DMS79 (cell line): ENCODE data around the gene MPZL1.
A peak's percentile ranks its signal among the peaks of the same experiment; 100 is the strongest.
"Not testable (repeated sequence)": the region's sequence is repeated elsewhere in the genome, so short reads cannot be mapped to it uniquely, and the experiment has no call there.

Experiments used
- DNase-seq: peaks from one replicate; lab custom pipeline; 2025; lab: John Stamatoyannopoulos, UW

Gene MPZL1

DNA sequence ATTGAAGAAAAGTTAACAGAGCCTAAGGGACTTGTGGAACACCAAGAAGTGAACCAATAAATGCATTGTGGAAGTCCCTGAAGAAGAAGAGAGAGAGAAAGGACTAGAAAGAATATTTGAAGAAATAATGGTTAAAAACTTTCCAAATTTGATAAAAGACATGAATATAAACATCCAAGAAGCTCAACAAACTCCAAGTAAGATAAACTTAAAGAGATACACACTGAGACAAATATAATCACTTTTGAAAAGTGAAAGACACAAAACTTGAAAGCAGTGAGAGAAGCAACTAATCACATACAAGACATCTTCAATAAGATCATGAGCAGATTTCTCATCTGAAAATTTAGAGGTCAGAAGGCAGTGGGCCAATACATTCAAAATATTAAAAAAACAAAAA, 91.2 kb downstream of the MPZL1 start:
- DNase-seq, result no peak

DNA sequence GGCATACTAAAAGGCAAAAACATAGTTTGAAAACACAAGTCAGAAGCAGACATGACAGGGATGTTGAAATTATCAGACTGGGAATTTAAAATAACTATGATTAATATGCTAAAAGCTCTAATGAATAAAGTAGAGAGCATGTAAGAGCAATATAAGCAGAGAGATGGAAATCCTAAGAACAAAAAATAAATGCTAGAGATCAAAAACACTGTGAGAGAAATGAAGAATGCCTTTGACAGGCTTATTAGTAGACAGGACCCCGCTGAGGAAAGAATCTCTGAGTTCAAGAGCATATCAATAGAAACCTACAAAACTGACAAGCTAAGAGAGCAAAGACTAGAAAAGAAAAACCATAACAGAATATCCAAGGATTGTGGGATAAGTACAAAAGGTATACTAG, 93.9 kb downstream of the MPZL1 start:
- no peak for DNase-seq

DNA sequence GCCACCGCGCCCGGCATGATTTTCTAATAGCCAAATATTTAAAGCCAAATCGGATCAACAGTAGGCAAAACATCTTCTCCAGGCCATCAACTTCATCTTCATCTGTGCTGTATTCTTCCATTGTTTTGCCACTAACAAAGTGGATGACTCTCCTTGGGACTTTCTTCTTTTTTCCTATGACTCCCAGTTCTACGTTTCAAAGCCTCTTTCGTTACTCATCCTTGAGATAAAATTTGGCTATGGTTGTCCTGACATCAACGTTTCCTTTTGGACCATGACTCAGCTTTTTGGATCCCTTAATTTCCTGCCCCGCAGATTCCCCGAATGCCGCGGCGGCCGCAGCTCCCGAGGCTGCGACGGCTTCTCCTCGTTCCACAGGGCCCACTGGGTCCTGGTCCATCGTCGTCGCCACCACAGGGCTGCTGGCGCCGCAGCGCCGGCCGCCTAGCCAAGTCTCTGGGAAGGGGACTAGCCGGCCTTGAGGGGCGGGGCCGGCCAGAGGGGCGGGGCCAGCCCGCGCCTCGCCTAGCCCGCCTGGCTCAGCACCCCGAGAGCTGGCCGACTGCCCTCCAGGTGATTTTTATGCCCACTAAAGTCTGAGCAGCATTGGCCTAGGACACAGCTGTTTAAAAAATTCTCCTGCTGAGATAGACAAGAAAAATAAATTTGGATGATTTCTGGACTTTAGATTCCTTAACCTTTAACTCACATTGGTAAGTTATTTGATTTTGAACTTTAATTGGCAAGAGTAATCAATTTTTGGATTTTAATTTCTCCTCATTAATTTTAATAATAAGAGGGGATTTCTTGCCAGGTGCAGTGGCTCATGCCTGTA, 98.3 kb downstream of the MPZL1 start:
- no peak for DNase-seq

DNA sequence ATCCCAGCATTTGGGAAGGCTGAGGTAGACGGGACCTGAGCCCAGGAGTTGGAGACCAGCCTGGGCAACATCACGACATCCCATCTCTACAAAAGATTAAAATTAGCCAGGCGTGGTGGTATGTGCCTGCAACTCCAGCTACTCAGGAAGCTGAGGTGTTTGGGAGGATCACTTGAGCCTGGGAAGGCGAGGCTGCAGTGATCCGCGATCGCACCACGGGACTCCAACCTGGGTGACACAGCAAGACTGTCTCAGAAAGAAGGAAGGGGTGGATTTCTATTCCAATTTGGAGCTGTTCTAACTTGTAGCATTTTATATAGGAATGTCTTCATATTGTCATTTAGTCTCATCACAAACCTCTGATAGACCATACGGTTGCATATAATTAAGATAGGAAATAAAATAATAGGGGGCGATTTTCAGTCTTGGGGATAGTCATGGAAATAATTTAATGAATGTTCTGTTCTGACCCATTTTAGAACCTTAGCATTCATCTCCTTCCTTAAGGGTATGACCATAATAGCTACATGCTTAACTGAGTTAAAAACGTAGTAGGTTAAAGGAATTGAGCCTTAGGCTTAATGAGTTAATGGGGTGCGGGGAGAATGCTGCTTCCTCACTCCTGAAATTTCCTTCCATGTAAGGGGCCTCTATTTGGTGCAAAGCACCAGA, 99.0 kb downstream of the MPZL1 start:
- DNase-seq, result no peak

DNA sequence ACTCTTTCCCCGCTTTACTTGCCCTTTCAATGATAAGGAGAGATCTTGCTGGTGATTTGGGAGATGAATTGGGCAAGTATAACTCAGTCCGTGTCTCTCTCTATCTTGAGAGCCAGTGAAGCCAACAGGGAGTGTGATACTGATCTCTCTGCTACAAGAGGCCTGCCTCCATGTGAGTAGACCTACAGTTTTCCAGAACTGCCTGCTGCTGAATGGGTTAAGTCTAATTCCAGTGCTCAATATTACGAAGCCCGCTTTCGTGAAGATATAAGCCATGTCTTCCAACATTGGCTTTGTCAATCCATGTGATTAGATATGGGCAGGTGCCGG, 99.5 kb downstream of the MPZL1 start:
- no peak for DNase-seq

DNA sequence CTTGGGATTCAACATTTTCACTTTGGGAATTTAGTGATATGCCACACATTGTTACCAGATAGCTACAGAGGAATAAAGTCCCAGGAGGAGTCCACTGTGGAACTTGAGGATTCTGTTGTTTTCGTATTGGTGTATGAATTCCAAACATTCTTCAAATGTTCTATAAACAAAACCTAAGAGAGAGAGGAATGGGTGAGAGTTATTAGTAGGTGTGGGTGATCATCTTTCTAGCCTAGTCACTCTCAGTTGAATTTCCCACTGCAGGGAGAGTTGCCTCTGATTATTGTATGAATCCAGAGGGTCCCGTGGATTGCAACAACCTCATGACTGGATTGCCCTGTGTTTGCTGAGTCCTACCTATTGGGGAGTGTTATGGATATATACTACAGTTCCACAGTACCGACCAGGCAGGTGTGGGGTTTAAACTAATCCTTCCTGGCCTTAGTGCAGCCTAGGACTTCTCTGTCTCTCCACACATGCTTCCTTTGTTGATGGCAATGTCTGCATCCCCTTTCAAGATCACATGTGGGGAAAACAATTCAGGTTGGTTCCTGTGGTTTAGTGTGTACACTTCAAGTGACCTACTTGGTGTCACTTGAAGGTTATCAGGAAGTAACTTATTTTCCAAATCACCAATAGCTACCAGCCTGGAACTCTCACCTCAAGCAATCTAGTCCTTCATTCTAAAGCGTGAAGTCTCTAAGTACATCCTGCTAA, 100.3 kb downstream of the MPZL1 start:
- peak; percentile 38 for DNase-seq

DNA sequence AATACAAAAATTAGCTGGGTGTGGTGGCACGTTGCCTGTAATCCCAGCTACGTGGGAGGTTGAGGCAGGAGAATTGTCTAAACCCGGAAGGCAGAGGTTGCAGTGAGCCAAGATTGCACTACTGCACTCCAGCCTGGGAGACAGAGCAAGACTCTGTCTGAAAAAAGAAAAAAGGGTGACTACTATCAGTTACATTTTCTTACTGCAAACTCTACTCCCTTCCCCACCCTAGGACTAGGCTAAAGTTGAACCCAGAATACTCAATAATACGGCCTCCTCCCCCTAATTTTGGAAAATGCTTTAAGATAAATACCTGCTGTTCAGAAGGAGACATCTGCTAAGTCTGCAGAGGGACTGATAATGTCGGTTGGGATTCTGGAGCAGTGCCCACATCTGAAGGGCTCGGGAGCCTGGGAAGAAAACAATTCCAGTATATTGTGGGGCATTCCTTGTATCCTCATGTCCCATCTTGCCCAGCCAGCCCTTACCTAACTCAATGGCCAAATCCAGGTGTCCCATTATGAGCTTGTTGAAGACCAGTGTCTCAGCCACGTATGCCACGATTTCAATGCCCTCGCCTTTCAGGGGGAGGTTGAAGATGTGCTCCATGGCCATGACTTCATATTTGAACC, 102.5 kb downstream of the MPZL1 start:
- no peak for DNase-seq

DNA sequence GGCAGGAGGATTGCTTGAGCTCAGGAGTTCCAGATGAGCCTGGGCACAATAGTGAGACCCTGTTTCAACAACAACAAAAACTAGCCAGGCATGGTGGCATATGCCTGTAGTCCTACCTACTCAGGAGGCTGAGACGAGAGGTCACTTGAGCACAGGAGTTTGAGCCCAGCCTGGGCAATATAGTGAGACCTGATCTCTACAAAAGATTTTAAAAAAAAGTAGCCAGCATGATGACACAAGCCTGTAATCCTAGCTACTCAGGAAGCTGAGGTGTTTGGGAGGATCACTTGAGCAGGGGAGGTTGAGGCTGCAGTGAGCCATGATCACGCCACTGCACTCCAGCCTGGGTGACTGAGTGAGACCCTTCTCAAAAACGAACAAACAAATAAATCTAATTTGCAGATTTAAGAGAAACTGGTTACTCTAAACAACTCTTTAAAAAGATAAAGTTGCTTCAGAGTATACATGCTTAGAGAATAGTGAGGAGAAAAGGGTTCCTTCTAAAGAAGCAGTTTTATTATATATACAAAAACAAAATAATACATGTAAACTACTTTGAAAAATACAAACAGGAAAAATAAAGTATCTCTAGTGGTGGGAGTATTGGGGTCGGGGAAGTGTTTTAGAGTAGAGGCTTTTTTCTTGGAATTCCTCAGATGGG, 103.8 kb downstream of the MPZL1 start:
- DNase-seq, result no peak

DNA sequence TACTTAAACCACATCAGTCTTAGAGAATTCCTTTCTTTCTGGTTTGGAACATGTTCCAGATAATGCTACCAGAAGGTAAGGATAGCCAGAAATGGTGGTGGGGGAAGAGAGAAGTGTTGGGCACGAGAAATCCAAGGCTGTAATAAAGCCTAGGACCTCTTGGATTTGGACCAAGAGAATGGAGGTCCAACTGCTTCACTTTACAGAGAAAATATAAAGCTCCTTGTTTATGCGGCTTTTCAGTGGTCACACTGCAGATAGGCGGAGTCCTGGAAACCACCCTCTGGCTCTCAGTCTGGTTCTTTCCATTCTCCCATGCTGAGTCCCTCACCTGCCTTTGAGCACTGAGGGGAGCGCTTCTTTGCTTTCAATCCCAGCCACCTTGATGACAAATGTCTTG, 104.3 kb downstream of the MPZL1 start:
- no peak for DNase-seq

DNA sequence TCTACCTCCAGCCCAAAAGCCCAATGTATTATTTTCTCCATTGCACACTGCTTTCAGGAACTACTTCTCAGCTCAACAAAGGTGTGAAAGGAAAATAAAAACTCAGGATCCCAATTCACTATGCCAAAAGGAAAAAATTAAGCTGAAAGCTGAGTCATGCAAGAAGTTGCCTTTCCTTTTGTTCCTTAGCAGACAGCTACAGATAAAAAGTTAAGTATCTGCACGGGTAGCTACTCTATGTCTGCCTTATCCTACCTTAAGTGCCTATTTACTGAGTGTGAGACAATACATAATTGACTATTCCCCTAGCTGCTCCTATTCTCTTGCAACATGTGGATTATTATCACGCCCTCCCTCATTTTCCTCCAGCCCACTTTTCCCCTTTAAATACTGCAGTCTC, 108.1 kb downstream of the MPZL1 start:
- no peak for DNase-seq

DNA sequence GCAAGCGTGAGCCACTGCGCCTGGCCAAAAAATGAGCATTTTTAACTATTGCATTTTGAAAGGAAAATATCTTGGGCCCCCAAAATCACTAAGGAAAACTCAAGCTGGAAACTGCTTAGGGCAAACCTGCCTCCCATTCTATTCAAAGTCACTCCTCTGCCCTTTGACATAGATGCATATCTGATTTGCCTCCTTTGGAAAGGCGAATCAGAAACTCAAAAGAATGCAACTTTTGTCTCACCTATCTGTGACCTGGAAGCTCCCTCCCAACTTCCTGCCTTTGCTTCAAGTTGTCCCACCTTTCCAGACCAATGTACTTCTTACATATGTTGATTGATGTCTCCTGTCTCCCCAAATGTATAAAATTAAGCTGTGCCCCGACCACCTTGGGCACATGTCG, 108.9 kb downstream of the MPZL1 start:
- DNase-seq, result not testable (repeated sequence)

DNA sequence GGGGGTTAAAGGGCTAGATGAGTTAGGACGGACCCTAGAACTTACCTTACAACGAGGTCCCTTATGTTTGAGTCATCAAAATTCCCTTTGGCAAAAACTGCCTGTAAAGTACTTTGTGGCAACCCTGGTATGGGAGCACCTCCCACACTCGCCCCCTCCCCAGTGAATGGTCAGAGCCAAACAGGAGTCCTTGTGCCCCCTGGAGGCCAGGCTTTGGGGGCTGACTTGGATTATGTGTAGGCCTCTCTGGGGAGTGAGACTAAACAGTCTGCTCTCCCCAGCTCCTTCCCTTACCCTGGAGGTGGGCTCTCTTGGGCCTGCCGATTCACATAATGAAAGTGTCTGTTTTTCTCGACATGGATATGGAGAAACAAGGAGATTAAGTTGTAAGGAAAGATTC, 110.9 kb downstream of the MPZL1 start:
- DNase-seq, result no peak

DNA sequence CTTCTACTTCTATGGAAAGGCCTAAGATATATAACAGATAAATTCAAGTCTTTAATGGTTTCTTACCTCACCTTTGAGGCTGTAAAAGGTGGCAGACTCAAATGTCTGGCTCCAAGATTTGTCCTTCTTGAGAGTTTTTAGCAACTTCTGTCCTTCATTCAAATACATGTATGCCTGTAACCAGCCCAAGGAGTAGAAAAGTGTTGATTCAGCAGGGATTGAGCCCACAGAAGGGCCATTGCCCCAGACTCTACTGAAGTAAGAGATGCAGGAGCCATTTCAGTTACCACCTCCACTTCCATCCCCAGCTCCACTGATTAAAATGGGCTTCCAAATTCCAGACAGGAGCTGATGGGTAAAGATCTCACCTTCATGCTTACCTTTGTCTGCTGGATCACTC, 112.1 kb downstream of the MPZL1 start:
- no peak for DNase-seq

DNA sequence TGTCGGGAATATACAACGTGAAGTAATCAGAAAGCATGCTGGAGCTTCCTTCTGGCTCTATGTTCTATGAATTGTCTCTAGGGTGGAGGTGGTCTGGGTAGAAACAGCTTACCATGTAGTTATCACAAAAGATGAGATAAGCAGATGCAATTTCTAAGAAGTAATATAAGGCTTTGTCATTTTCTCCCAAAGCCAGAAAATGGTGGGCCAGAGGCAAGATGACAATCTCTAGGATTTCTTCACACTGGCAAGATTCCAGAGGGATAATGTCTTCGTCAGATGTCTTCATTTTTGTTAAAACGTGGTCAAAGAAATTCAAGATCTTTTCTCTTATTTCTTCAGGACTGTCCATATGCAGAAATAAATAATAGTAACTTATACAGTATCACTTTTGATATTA, 114.4 kb downstream of the MPZL1 start:
- DNase-seq, result no peak

DNA sequence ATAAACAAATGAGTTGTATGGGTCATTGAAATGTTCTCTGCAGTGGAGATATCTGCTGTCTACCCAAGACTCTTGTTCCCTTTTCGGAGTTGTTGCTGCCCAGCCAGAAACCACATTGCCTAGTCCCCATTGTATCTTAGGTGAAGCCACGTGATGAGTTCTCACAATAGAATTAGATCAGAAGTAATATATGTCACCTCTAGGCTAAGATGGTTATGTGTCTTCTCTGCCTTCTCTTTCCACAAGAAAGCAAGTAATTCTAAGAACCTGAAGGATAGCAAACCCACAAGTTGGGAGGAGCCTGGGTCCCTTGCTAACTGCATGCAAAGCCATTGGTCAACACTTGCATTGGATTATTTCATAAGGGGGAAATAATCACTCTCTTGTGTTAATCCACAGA, 115.5 kb downstream of the MPZL1 start:
- no peak for DNase-seq

DNA sequence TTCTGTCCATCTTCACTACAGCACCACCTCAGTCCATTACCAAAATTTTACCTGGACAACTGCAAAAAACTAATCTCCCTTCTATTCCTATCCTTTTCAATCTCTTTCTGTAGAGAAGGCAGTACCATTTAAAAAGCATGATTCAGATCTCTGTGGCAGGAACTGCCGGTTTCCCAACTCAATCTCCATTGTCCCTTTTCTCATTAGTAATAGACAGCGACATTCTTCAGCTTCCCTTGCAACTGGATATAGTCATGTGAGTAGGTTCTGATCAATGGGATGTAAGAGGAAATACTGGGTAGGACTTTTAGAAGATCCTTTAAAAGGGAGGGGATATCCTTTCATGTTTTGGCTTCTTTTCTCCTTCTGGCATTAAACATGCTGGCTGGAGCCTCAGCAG, 117.2 kb downstream of the MPZL1 start:
- no peak for DNase-seq
